Subcutaneous adipose tissue (tissue), 4 donors: ENCODE results near the gene YWHAG. TPM values are rescaled to one million over a fixed set of nuclear protein-coding genes. Genes with fewer than 3 reads are reported as not detected.

ENCODE experiments used
- total RNA-seq, 4 donors: library from RNA; depleted of rRNA; stranded (reverse); fragments of >200 nt; gene quantifications; one replicate each; pipeline ENCODE4 v1.1.0, GENCODE V29; 2016
- TF ChIP-seq, protein P1 (sequence below): fragments of 450-650 bp; IDR thresholded peaks from one replicate; pipeline ENCODE4 v1.5.1; 2016; ENCODE audit warnings: low read depth, mild to moderate bottlenecking, control low read depth, antibody characterized with exemption, moderate library complexity

The YWHAG gene
- total RNA-seq, 4 donors from 2014 or later, result 102 to 215 (median 162) TPM

DNA sequence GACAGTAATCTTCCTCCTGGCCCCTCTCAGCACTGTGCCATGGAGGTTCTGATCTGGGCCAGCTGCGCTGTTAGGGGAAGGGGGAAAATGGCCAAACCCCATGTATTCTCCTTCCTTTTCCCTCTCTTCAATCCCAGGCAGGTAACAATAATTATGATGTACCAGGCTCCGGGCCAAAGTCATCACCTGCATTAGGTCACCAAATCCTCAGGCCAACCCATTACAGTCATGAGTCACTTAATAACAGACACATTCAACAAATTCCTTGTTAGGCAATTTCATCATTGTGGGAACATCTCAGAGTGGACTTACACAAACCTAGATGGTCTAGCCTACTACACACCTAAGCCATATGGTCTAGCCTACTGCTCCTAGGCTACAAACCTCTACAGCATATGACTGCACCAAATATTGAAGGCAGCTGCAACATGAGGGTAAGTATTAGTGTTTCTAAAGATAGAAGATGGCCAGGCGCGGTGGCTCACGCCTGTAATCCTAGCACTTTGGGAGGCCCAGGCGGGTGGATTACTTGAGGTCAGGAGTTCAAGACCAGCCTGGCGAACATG is 58.5 kb downstream of the YWHAG start:
- TF ChIP-seq, protein P1, sequence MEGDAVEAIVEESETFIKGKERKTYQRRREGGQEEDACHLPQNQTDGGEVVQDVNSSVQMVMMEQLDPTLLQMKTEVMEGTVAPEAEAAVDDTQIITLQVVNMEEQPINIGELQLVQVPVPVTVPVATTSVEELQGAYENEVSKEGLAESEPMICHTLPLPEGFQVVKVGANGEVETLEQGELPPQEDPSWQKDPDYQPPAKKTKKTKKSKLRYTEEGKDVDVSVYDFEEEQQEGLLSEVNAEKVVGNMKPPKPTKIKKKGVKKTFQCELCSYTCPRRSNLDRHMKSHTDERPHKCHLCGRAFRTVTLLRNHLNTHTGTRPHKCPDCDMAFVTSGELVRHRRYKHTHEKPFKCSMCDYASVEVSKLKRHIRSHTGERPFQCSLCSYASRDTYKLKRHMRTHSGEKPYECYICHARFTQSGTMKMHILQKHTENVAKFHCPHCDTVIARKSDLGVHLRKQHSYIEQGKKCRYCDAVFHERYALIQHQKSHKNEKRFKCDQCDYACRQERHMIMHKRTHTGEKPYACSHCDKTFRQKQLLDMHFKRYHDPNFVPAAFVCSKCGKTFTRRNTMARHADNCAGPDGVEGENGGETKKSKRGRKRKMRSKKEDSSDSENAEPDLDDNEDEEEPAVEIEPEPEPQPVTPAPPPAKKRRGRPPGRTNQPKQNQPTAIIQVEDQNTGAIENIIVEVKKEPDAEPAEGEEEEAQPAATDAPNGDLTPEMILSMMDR, result no peak

DNA sequence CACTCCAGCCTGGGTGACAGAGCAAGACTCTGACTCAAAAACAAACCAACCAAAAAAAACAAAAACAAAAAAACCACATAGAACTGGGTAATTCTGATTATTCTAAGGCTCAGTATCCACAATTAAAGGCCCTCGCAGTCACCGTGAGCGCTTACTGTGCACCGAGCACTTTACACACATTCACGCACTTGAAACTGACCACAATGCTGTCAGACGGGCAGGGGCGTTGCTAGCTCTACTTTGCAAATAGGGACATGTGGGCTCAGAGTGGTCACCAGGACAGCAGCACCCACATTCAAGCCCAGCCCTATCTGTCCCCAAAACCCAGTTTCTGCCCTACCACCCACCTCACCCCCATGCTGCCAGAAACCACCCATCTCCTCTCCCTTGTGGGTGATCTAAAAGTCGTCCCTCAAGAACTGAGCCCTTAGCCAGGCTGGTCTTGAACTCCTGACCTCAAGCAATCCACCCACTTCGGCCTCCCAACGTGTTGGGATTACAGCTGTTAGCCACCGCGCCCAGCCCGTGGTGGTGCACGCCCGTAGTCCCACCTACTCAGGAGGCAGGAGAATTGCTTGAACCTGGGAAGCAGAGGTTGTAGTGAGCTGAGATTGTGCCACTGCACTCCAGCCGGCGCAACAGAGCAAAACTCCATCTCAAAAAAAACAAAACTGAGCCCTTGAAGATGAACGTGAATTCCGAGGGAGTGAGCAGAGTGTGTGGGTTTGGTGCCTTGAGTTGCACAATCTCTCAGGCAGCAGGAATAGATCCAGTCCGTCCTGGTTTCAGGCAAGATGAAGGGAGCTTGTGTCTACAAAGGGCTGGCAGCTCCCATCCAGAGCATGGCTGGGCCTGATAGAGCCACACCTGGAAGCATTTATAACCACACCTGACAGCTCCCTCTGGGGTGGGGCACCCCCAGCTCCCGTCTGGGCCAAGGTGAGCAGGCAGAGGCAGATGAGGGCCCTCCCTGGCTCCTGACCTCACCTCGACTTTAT is 61.7 kb downstream of the YWHAG start:
- TF ChIP-seq, protein P1, result no peak

DNA sequence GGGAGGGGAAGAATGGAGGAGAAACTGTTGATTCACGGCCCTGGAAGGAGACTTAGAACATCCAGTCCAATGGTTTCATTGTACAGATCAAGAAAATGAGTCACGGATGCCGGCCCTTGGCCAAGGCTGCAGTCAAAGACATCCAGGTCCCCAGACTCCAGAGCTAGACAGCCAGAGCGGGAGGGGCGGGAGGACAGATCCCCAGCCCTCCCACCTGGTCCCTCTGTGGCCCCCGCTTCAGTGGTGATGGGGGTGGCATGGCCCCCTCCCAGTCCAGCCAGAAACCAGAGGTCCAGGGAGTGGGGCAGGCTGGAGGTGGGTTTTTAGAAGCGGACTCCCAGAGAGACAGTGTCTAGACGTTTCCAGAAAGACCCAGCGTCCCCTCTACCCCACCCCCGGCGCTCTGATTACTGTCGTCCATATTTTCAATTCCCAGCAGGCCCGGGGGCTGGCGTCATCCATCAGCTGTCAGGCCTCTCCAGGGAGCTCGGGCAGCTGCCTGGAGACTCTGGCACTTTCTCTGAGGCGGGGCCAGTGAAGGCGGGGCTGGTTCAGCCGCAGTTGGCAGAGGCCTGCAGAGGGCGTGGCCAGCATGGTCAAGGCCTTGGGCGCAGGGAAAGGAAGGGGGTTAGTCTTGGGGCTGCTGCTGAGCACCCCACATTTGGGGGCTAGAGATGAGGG is 64.3 kb downstream of the YWHAG start:
- TF ChIP-seq, protein P1, result no peak

DNA sequence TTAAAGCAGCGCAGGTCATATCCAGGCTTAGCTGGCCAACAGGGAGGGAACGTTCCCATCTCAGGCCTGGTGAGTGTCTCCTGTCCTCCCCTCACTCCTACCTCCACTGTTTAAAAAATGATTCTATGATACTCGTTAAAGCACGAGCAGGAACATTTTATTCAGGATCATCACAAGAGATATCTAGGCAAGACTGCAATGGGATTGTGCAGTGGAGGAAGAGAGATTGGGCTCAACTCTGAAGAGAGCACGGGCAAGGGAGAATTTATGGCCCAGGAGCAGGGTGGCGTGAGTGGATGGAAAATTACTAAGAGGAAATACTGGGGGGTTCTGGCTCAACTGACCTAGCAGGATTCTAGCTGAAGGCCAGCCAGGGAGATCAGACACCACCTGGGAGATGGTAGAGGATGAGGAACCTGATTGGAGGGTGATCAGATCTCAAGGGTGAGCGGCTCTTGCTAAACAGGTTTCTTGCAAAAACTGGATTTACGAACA is 65.3 kb downstream of the YWHAG start:
- TF ChIP-seq, protein P1, result no peak

DNA sequence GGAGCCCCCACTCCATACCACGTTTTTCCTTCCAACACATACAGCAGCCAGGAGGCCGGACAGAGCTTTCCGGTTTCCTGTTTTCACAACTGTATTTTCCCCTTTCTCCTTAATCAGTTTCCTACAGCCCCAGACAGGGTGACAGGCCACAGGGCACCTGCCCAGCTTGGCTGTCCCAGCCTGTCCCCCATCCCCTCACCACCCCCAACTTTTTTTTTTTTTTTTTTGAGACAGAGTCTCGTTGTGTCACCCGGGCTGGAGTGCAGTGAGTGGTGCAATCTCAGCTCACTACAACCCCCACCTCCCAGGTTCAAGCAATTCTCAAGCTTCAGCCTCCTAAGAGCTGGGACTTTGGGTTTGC is 66.6 kb downstream of the YWHAG start:
- TF ChIP-seq, protein P1, result no peak

DNA sequence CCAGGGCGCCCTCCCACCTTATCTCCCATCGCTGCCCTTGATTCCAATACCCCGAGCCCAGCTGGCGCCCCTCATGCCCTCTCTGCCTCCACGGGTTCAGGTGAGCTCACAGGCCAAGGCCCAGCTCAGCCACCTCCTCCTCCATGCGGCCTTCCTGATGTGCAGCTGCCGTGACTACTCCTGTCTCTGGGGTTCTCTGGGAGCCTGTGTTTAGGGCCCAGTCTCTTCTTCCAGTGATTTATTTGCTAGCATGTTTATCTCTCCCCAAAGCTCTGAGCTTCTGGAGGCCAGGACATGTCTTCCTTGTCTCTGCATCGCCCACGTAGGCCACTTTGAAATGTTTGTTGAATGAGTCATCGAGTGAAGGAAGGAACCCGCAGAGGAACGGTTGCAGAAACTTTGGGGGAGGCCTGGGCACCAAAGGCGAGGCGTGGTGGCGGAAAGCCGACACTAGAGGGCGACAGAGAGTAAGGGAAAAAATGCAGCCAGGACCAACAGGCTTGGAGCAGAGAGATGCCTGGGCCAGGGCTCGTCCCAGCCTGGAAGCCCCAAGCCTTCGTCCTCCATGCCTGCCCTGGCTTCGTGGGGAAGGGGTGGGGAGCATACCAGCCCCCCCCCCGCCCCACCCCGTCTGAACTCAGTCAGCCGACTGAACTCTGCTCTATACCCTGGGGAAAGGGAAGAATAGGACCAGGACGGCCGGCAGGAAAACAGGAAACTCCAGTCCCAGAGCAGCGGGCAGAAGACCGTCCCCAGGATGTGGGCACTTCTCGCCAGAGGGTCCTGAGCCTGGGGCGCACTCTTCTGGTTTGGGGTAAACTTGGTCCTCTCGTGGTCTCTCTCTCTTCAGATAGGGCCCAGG is 67.2 kb downstream of the YWHAG start:
- TF ChIP-seq, protein P1, result no peak
